Uterus (tissue), 2 donors: ENCODE results near the gene LRRC59.

Source experiments
- CTCF ChIP-seq, 4 experiments: fragments of 200-600 bp in 2 of 4; fragments of 450-650 bp in 2 of 4; sonication (generic) in 2 of 4; IDR thresholded peaks; one replicate each; pipeline ENCODE4 v1.5.1; 2016 to 2019; ENCODE audit warnings: antibody characterized with exemption in 4 of 4, mild to moderate bottlenecking in 2 of 4, moderate library complexity in 1 of 4
- POLR2A ChIP-seq, 2 donors: fragments of 450-650 bp; IDR thresholded peaks; one replicate each; pipeline ENCODE4 v1.6.1; 2016; ENCODE audit warnings: antibody characterized with exemption in 2 of 2, mild to moderate bottlenecking in 1 of 2, moderate library complexity in 1 of 2

GRCh38 chr17:50358177-50358576, 39.1 kb downstream of the LRRC59 start:
- TF ChIP-seq CTCF (IDR thresholded peaks at IDR 0.05) (no peak), POLR2A (IDR thresholded peaks at IDR 0.05) (no peak)
